NOMO-1 treated with DMSO at 0.1 percent for 48 hours (cell line): Measurements from ENCODE around the gene GPR39.

Experiments used
- DNase-seq: peaks from one replicate; lab custom pipeline; 2025; ENCODE audit not compliant: unreplicated experiment; lab: John Stamatoyannopoulos, UW

GPR39 gene

GRCh38 chr2:132668189-132668823 is 251.7 kb downstream of the GPR39 start:
- DNase-seq: no peak

- no peak for DNase-seq
Observed at GRCh38 chr2:132668987-132669907, 252.6 kb downstream of the GPR39 start.

- no peak for DNase-seq
Observed at GRCh38 chr2:132669908-132670495, 253.4 kb downstream of the GPR39 start, which contains the start of gene LYPD1. TSS of gene LYPD1 (minus strand) at chr2:132670205. CDS start at chr2:132669932, 273 bp downstream.

DNA sequence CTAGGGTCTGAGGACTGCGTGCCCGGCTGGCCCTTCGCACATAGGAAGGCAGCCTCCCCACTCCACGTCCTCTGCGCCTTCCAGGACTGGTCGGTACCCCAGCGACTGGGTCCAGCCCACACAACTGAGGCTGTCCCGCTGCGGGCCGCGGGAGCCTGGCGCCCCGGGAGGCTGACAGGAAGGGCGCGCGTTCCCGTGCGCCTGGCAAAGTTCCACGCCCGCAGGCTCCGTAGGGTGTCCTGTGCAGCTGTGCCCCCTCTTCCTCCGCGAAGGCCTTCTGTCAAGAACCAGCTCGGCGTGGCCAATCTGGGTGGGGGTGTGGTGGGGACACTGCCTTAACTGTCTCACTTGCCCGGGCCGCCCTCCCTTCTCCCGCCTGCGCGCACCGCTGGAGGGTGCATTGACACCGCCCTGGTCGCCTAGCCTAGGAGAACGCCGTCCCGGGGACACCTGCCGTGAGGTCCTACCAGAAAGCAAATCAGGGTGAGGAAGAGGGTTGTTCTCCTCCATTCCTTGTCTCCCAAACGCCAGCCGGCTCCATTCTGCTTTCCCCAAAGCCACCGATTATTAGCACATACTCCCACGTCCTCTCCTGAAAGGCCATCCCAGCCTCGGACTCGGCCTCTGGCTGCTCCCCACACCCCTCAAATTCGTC is 254.0 kb downstream of the GPR39 start:
- no peak for DNase-seq

GRCh38 chr2:132671151-132671835 is 254.7 kb downstream of the GPR39 start:
- DNase-seq: no peak

GRCh38 chr2:132676999-132677398 is 260.4 kb downstream of the GPR39 start:
- DNase-seq: no peak

GRCh38 chr2:132677661-132678060 is 261.1 kb downstream of the GPR39 start:
- no peak for DNase-seq

DNA sequence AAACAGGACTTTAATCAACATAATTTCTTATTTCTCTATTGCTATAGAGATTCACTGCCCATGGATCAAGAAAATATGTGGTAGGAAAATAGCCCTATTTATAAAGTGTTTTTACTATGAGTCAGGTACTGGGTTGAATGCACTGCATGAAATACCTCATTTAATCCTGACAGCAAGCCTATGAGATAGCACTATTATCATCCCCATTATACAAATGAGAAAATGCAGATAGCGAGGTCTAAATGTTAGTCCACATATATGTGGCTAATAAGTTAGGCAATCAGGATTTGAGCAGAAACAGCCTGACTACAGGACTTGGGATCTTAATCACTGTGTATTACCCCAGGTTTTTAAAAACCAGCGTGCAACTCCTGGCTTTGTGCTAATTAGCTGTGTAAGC is 261.9 kb downstream of the GPR39 start:
- DNase-seq: no peak

DNA sequence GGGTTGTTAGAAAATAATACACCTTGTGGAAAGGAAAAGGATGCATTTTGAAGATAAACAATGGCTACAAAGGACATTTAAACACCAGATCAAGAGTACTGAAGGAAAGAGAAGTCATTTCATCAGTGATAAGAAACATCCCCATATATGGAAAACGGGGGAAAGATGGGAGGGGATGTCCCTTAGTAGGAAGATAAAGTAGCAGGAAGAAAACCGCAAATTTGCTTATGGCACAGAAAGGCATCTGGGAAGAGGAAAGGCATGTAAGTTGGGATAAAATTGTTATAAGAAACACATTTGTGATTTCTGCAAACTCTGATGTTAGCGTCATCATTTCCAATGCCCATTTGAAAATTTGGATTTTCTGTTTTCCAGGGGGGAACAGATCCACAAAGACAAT is 263.9 kb downstream of the GPR39 start:
- no peak for DNase-seq

DNA sequence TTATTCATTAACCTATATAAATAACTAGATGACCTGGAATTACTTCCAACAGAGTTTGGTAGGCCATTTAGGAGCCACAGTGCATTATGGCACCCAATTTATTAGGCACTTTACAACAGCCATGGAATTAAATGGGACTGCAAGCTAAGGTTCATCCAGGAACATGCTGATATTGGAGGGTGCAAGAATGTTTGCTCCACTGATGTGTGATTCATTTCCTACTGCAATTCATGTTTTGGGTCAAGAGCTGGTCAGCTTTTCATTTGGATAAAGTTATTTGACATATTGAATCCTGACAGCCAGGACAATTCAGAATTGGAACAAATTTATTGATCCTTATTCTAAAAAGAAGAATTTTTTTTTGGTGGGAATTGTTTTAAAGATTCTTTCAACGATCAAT is 265.2 kb downstream of the GPR39 start:
- DNase-seq: no peak

DNA sequence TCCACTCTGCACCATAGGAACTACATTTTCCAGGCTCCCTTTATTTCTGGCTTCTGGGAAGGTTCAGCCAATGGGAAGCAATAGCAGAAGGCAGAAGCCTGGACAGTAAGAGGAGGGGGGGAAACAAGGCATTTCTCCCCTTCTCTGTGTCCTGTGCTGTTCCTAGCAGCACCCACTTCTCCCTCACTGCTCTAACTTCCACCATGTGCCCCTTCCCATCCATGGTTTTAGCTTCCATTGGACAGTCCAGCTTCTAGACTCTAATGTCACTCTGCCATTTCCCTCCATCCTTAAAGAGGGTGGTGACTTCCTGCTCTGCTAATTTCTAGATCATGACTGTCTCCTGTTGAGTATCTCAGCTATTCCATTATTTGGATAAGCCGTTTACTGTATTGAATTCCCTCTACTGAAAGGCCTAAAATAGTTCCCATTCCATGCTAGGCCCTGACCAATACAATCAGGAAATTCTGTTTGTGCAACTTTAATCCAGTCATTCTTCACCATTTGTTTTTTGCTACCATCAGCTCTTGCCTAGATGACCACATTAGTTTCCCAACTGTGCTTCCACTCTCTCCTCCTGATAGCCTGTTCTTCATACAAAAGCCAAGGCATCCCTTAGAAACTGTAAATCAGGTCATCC is 274.2 kb downstream of the GPR39 start:
- no peak for DNase-seq

GRCh38 chr2:132691556-132691955 is 275.0 kb downstream of the GPR39 start:
- no peak for DNase-seq

GRCh38 chr2:132692816-132693215 is 276.2 kb downstream of the GPR39 start:
- no peak for DNase-seq
